HUDEP-2 (cell line): ENCODE measurements around the gene FLT1.

Experiments
- DNase-seq, 76 experiments: peaks; one replicate each; lab custom pipeline; 2025; ENCODE audit not compliant: unreplicated experiment in 76 of 76; lab: John Stamatoyannopoulos, UW

The FLT1 gene

GRCh38 chr13:28396053-28396452, 98.9 kb downstream of the FLT1 start:
- no peak for DNase-seq

DNA sequence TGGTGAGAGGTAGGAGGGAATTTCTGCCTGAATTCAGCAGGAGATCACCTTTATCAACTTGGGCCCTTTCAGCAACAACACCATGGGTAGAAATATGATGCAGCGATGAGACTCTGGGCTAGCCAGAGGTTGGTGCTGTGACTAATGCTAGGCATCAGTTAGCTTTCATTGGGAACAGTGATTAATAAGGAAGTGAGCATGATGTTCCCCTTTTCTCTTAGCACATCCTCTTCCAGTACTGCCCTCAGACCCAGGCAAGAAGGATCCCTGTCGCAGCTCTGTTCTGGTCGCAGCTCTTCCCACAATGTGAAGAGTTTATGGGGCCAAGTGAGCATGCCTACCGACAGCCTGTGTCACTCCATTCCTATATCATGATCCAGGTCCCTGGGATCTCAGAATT, 100.5 kb downstream of the FLT1 start:
- no peak for DNase-seq

DNA sequence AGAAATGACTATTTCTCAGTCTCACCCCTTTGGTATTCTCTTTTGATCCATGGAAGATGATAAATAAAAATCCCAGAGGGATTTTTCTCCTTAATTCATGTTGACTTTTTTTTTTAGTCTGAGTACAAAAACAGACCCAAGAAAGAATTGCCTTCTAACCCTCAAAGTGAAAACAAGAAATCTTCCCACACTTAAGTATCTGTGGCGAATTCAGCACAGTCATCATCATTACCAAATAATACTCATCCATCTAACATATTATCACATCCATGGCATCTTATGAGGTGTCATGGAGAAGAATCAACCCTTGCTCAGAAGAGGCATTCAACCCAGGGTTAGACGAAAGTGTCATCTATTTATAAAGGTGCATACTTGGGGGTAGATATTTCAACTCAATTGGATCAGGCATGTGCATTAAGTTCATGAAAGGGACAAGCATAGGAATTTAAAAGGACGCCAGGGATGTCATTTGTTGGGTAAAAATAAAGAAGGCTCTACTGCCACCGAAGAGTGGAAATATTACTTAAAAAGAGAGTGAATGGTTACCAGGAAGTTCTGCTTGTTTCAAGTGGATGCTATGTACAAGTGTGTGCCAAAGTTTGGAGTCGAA, 101.9 kb downstream of the FLT1 start:
- no peak for DNase-seq

- no peak for DNase-seq
Measured at GRCh38 chr13:28392428-28392827, 102.5 kb downstream of the FLT1 start.

- DNase-seq = no peak
Measured at GRCh38 chr13:28387740-28388501, 107.0 kb downstream of the FLT1 start.

GRCh38 chr13:28385362-28385761, 109.6 kb downstream of the FLT1 start:
- no peak for DNase-seq

DNA sequence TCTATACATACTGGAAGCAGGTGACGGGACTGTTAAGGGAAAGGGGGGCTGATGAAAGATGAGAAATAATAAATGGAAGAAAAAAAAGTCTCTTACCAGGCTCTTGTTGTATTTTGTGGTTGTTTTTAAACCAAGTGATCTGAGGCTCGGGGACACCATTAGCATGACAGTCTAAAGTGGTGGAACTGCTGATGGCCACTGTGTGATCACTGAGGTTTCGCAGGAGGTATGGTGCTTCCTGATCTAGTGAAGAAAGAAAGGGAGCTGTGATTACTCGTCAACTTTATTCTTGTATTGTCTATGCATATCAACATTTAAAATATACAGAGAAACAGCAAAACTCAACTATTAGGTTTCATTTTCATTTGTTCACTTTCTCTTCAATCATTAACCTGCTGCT, 110.1 kb downstream of the FLT1 start:
- DNase-seq = no peak

GRCh38 chr13:28380319-28380718, 114.6 kb downstream of the FLT1 start:
- no peak for DNase-seq

GRCh38 chr13:28379371-28380083, 115.4 kb downstream of the FLT1 start:
- no peak for DNase-seq

- peak in 3 of 76 experiments; percentile 13 to 18 (median 13) for DNase-seq
Measured at GRCh38 chr13:28376604-28377003, 118.3 kb downstream of the FLT1 start.

GRCh38 chr13:28375250-28375930, 119.5 kb downstream of the FLT1 start:
- DNase-seq = no peak

DNA sequence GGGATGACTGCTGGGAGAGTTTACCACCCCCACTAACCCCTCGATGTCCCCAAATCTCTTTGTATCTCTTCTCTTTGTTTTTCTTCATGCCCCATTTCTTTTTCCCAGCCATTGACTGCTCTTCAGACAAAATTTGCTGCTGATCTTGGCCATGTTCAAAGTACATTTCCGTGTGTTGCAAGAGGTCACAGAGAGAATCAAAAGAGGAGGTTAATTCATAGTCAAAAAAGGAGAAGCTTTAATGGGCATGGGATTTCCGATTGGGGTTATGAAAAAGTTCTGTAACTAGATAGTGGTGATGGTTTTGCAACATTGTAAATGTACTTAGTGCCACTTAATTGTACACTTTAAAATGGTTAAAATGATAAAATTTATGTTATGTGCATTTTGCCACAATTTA, 121.1 kb downstream of the FLT1 start:
- no peak for DNase-seq

- no peak for DNase-seq
Measured at GRCh38 chr13:28370448-28370847, 124.5 kb downstream of the FLT1 start.

DNA sequence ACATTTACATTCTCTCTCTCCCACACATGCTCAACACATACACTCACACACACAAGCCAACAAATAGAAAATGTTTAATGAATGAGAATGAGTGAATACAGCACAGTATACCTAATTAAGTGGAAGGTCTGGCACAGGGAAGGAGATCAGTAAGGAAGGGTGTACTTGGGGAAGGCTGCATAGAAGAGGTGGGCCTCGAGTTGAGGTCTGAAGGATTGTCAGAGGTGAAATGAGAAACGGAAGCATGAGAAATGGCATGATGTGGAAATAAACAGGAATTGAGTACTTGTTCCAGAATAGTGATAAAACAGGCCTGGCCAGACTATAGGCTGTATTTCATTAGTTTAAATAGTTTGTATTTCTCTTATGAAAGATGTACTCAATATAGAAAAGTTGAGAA, 136.2 kb downstream of the FLT1 start:
- DNase-seq = no peak

DNA sequence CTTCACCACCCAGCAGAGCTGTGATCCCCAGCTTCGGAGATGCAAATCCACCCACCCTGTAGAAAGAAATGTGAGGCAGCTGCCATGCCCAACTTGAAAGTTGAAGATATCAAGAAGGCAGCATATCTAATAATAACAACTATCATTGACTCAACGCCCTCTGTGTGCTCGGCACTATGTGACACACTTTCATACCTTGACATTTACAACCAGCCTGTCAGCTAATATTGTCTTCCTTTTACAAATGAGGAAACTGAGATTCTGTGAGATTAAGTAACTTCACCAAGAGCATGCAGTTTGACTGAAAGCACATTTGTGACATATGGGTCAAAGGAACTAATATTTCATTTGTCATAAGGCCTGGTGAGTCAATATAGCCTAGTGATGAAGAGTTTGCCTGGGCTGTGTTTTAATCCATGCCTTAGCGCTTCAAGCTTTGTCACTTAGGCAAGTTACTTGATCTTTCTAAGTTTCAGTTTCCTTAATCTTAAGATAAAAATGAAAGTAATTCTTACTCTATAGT, 137.0 kb downstream of the FLT1 start:
- DNase-seq = no peak

DNA sequence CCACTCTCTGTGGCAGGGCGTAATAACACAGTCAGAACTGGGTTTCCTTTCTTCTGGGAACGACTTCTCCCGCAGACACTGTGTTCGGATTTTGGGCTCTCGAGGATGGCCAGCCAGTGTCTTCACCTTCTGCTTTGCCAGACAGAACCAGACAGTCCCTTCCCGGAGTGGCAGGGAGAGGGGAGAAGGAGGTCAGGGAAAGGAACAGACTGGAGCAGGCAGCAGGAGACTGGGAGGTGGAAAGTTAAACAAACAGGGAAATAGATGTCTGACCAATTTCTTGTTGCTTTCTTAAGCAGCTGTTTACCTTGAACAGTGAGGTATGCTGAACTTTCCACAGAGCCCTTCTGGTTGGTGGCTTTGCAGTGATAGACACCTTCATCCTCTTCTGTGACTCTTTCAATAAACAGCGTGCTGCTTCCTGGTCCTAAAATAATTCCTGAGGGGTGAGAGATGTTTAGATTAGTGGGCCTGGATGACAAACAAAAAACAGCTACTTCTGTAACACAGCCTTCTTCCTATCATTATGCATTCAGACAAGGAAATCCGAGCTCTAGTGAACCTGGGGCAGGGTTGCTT, 137.6 kb downstream of the FLT1 start:
- no peak for DNase-seq

- no peak for DNase-seq
Measured at GRCh38 chr13:28356561-28357021, 138.3 kb downstream of the FLT1 start.

- no peak for DNase-seq
Measured at GRCh38 chr13:28355822-28356371, 139.0 kb downstream of the FLT1 start.

DNA sequence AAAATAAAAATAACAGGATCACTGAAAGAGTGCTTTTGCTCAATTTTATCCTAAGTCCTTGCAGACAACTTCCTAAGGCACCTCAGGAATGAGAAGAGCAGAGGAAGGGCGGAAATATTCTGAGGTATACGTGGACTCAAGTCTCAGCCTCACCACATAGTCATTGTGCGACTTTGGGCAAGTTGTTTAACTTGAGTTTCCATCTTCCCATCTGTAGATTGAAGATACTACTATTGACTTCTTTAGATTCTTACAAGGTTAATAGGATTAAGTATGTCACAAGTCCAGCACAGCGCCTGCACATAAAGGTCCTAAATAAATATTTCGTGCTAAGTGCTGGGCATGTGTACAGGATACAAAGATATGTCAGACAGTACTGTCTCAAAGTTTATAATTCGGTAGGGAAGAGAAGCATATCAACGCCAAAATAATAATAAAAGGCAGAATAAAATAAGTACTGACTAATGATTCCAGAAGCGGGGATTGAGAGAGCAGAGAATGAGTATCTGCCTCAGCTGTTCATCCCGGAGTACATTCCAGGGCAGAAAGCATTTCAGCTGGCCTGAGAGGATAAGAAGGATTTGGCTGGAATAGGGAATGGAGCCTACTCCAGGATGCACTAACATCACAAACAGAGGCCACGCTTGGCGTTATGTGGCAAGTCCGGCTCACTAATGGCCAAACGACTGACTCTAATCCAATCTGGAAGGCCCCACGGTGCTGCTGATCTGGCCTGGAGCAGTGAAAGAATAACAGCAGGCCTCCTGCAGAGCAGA, 139.7 kb downstream of the FLT1 start:
- DNase-seq = no peak

DNA sequence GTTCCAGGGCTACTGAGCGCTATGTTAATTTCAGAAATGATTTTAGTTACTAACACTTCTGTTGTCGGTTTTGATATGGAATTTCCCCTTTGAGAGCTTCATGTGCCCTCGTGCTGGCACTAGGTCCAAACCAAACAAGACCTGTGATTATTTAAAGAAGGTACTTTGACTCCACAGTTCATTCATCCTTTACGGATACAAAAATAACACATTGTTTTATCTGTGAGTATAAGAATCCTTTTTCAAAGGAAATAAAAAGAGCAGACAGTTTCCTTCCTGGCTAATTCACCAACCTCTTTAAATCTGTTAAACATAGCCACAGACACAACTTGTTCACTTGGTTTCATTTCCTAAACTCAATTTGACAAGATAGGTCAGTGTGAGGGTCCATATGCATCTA, 141.2 kb downstream of the FLT1 start:
- no peak for DNase-seq
